HG02610 (cell line): ENCODE results near the gene ZSCAN25.
"Not testable (repeated sequence)": the region's sequence is repeated elsewhere in the genome, so short reads cannot be mapped to it uniquely, and the experiment has no call there.

Experiments used
- ATAC-seq: cut with Tn5 transposase; IDR thresholded peaks from one replicate; pipeline ENCODE4 v1.9.1; 2021; ENCODE audit warnings: mild to moderate bottlenecking, moderate library complexity; ENCODE audit not compliant: unreplicated experiment

The ZSCAN25 gene

DNA sequence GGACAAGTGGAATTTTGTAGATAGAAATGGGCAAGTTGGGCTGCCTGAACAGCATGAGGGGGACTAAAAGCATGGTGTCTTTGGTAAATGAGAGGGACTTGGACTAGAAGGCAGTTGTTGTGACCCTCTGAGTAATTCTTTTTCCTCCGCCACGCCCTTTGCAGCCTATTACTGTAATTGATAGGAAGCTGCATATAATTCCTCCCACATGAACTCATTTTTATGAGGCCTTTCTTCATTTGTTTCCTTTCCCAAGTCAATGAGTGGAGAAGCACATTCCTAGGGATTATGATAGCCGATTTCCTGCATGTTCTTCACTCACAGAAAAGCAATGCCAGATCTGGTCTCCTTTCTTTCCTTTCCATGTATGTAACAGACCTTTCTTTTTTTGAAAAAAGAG lies 27.7 kb downstream of the ZSCAN25 start:
- ATAC-seq = no peak

DNA sequence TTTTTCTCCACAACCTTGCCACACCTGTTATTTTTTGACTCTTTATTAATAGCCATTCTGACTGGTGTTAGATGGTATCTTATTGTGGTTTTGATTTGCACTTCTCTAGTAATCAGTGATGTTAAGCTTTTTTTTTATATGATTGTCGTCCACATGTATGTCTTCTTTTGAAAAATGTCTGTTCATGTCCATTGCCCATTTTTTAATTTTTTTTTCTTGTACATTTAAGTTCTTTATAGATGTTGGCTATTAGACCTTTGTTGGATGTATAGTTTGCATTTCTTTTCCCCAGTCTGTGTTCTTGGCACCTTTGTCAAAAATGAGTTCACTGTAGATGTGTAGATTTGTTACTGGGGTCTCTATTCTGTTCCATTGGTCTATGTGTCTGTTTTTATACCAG lies 28.8 kb downstream of the ZSCAN25 start:
- ATAC-seq = no peak

DNA sequence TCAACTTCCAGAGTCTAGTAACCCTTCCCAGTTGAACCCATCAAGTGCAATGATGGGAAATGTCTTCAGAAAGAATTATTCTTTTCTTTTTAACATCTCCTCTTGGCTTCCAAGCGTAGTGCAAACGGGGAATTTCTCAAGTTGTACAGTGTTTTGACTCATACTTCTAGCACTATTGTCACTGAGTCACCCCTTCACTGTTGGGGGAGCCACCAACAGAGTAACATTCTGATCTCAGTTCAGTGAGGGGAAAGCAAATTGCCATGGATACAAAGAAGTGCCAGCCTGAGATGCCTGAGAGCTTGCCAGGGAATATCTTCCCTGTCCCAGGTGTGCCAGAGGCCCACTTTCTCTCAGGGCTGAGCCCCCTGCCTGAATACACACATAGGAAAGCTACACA lies 32.1 kb downstream of the ZSCAN25 start:
- ATAC-seq = no peak

DNA sequence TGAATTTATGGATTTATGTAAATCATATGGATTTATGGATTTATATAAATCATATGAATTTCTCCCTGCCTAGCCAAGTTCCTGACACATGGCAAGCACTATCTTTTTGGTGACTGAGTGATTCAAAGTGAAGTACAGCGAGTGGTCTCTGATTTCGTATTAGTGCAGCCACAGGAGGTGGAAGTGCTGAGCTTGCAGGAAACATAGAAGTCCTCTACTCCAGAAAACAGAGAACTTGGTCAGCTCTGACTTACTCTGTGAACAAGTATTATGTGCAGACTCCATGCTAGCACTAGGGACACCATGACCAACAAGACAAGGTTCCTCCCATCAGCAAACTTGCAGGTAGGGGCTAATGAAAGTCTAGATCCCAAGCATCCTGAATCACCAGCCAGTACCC lies 34.5 kb downstream of the ZSCAN25 start:
- no peak for ATAC-seq

DNA sequence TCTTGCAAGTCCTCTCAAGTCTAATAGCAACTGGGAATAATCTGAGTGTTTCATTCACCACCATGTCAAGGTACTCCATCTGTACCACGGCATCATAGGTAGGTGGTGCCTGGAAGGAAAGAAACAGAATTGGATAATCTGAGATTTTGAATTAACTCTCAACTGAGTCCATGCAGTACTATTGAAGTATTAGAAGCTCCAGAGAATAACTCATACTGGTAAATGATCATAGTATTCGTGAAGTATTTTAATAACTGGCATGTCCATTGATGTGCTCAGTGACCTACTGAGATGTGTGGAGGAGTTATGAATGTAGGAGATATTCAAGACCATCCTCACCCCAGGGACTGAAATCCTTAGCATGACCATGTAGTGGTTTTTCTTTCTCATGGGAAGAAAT lies 35.9 kb downstream of the ZSCAN25 start:
- ATAC-seq = no peak

DNA sequence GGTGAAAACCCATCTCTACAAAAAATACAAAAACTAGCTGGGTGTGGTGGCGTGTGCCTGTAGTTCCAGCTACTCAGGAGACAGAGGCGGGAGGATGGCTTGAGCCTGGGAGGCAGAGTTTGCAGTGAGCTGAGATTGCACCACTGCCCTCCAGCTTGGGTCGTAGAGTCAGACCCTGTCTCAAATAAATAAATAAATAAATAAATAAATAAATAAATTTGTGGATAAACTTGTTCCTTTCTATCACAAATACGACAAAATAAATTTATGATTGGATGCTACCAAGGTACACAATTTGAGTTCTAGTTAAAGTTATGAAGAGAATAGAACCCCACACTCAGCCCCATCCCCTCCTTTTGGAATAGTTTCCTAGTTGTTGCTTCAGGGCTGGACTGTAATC lies 36.5 kb downstream of the ZSCAN25 start:
- not testable (repeated sequence) for ATAC-seq

DNA sequence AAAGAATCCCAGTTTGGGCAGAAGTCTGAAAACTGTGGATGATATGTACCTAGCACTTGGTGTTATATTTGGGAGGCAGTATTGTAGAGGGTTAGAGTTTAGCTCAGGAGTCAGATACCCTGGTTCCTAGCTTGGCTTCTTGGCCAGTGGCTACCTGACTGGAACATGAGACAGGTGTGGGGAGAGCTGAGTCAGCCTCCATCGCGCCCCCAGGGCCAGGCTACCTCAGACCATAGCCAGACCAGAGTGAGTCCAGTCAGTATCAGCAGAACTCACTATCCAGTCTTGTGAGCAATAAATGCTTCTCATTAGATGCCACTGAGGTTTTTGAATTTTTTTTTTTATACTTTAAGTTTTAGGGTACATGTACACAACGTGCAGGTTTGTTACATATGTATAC lies 37.0 kb downstream of the ZSCAN25 start:
- ATAC-seq = no peak

DNA sequence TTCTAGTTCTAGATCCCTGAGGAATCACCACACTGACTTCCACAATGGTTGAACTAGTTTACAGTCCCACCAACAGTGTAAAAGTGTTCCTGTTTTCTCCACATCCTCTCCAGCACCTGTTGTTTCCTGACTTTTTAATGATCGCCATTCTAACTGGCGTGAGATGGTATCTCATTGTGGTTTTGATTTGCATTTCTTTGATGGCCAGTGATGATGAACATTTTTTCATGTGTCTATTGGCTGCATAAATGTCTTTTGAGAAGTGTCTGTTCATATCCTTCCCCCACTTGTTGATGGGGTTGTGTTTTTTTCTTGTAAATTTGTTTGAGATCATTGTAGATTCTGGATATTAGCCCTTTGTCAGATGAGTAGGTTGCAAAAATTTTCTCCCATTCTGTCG lies 37.9 kb downstream of the ZSCAN25 start:
- not testable (repeated sequence) for ATAC-seq

DNA sequence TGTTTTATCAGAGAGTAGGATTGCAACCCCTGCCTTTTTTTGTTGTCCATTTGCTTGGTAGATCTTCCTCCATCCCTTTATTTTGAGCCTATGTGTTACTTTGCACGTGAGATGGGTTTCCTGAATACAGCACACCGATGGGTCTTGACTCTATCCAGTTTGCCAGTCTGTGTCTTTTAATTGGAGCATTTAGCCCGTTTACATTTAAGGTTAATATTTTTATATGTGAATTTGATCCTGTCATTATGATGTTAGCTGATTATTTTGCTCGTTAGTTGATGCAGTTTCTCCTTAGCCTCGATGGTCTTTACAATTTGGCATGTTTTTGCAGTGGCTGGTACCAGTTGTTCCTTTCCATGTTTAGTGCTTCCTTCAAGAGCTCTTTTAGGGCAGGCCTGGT lies 41.1 kb downstream of the ZSCAN25 start:
- not testable (repeated sequence) for ATAC-seq

DNA sequence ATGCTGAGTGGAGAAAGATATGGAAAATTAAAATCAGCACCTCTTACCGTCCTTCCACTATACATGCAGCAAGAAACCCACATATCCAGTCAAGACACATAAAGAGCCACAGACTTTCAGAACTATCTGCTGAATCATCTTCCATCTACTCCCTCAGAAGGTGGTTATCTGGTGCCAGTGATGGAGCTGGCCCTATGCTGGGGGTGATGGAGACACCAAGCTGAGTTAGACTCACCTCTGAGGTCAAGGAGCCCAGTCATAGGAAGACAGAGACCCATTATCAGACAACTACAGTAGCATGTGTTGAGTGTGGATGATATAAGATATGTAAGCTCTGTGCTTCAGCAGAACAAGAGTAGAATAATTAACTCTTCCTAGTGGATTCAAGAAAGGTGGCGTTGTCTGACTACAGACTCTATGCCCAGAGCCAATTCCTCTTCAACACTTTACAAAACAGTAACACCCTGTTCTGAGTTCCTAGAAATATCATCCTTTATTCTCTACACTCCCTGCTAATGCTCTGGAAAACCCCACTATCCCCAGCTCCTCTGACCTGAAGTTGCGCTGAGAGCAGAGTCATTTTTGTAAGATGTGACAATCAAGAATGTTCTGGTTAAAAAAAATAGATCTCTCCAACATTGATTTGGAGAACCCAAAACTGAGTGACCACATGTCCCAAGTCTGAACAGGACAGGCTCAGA lies 48.7 kb downstream of the ZSCAN25 start:
- no peak for ATAC-seq

DNA sequence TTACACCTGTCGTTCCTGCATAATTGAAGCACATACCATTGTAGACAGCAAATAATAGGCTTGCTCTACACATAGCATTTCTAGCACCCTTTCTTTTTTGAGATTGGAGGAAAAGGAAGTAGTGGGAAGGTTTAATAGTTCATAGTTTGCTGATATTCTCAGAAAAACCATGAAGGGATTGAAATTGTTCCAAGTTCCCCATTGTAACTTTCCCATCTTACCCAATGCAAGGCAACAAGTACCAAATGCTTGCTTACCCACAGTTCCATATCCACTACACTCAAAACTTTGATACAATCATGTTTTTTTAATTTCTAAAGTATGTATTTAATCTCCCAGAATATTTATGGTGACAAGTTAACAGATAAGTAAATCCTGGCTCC lies 49.3 kb downstream of the ZSCAN25 start:
- ATAC-seq = no peak

DNA sequence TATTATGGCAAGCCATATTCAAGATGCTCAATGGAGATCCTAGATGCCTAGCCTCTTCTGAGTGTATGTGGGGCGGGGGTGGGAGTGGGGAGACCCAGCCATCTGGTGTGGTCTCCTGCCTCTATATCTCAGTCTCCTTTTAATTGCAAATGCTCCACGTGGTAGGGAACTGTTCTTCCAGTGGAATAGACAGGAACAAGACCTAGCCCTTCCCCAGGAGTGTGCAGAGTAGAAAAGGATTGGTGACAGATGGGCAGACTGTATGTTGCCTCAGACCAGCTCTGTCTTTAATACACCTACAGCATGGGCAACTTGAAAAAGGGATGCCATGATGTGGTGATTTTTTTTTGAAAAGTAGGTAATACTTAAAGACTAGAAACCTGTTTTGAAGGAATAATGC lies 50.4 kb downstream of the ZSCAN25 start:
- no peak for ATAC-seq

DNA sequence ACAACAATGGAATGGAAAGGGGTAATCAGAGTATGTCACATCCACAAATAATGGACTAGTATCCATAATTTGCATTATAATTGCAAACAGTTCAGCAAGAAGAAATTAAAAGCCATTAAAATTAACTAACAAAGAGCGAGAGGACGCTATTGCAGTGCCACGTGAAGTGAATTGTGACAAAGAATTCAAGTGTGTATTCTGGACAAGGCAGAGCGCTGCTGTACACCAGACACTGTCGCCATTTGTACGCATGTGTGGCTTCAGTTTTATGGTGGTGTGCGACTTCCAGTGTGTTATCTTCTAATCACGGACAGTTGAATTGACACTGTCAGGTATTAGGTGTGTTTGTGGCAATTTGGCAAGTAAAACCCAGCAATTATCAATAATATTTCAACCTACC lies 51.8 kb downstream of the ZSCAN25 start:
- ATAC-seq = no peak

DNA sequence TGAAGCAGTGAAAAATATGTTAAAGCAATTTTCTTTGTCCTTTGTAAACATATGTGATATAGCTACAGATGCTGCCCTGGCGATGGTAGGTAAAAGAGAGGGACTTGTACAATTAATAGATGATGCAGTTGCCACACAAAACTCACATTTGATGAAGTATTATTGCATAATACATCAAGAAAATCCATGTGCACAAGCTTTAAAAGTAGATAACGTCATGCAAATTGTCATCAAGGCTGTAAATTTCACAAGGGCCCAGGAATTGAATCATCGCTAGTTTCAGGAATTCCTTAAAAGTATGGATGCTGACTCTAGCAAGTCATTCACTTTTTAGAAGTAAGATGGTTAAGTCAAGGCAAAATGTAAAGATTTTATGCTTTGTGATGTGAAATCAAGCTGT lies 53.0 kb downstream of the ZSCAN25 start:
- ATAC-seq = no peak

DNA sequence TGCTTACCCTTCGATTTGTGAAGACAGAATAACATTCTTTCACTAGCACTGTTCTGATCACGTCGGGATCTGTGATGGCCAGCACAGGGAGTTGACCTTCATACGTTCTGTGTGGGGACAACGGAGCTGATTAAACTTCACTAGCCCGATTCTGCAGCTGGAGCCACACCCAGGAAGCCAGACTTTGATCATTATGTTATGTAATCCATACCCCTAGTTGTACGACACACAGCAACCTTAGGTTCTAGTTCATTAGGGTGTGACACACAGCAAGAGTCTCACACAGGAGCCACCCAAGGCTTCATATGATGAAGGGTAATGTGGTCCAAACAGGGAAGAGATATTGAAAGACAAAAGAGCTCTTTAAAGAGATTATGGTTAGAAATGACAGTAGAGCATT lies 55.8 kb downstream of the ZSCAN25 start:
- no peak for ATAC-seq

DNA sequence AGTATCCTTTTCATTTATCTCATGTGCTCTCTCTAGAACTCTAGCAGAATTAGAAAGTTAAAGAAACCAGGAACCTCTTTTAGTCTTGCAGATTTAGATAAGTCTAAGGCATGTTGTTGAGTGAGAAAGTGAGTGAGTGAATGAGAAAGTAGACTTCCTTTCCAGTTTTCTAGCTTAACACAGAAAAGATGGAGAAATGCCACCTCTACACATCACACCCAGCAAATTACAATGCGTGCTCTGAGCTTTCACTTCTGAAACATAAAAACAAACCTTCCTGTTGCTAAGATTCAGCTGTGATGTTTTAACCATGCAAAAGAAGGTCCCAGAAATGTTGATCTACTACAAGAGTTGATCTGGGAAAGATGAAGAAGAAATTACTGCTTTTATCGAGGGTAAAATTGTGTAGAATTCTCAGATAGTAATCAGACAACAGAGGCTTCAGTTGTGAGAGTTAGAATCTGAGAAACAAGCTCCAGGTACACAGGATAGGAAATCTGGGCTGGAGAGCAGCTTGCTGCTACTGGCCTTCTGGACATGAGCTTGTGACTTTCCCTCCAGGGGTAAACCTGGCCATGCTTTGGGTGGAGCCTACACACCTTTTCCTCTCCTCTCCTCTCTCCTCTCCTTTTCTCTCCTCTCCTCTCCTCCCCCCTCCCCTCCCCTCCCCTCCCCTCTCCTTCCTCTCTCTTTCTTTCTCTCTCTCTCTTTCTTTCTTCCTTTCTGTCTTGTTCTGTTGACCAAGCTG lies 58.4 kb downstream of the ZSCAN25 start:
- no peak for ATAC-seq

DNA sequence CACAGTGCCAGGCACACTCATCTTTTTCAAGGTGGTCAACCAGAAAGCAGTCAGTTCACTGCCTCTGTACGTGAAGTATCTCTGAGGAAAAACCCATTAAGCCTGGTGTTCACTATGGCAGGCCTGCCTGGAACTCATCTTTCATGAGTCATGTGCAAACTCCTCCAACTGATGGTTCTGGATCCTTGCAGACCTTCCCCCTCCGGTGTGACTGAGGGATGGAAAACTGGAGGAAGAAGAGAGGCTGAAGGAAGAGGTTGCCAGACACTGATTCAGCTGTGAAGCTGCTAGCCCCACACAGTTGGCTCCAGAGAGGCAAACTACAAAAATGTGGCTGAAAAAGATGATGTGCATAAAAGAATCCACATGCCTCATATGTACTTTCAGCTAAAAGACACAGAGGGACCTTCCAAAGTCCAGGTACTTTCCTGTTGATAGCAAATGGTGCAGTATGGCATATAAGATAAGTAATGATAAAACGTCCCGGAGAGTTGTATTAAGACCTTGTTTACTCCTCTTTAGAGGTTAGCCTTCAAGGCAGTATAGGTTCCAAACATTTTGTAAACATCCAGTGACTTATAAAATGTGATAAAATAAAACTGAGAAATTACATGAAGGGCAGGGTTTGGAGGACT lies 60.4 kb downstream of the ZSCAN25 start:
- ATAC-seq = no peak

DNA sequence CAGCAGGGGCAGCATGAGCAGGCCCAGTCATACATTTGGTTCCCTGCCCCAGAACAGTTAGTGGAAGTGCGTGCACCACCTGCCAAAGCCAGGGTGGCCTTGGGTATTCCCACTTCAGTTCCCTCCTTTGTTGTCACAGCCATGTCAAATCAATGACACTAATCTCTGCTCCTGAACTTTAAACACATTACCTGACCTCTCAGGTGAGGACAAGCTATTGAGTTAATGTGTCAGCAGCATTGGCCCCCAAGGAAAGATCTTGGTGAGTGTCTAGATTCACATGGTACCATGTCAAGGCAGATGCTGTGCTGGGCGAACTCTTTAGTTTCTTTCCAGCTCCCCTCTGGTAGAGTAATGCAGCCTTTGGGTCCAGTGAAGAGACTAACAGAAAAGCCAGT lies 60.9 kb downstream of the ZSCAN25 start:
- ATAC-seq = no peak

DNA sequence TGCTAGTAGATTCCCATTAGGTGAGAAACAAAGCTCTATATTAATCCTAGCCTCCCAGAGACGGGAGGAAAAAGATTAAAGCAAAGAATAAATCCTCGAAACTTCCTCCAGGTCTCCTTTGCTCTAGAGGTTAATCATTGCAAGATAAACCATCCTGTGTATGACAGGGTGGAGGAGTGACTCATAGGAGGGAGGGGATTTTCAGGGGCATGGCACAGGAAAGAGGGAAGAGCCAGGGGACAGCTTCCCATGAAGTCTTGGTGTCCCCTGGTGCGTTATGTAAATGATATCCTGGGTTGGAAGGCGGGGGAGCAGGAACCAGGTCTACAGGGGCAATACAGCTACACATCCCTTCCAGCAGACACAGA lies 62.3 kb downstream of the ZSCAN25 start:
- no peak for ATAC-seq

DNA sequence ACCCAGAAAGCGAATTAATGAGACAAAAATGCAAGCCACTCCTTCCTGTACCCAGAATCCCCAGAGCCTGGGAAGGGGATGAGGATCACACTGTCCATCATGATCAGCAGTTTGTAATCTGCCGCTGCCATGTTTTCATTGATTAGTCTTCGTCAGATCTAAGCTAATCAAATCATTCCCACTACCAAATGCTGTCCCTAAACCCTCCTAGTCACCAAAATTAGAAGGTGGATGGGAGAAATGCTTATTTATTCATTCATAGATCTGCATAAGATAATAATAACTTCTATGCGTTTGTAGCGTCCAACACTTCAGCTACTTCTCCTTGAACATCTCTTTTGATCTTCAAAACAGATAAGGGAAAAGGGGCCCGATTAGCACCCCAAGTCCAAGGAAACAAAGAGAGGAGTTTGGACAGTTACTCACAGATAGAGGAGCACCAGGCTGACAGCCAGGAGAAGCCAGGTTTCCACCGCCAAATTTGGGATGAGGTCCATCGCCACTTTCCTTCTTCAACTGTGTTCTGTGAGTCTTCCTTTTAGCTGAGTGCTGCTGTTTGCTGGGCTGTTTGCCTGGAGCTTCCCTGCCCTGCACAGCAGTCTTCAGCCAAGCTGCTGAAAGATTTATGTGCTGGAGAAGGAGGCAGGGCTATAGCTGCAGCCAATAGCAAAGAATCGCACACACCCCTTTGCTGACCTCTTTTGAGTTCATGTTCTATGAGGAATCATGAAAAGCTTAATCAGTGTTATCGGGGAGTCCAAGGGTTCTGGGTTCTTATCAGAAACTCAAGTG lies 62.9 kb downstream of the ZSCAN25 start, which contains the start of gene CYP3A5:
Gene CYP3A5 (minus strand): TSS at position 597 of the 792 bp plus-strand sequence. CDS start 100 bp downstream, at position 497.
- no peak for ATAC-seq
